ENCODE measurements around the gene PRLH.

- TF ChIP-seq JUN (IDR thresholded peaks at IDR 0.05; ENCODE audit: borderline replicate concordance, insufficient read depth, insufficient read length, low read depth) (no peak), CTCF (IDR thresholded peaks at IDR 0.05; ENCODE audit: extremely low read depth in 1 of 2, insufficient read depth in 1 of 2, low read depth in 1 of 2, low read length in 2 of 2) (no peak)
Measured at GRCh38 chr2:237563816-237564215, 2.6 kb upstream of the PRLH start.

Measured in endothelial cell of umbilical vein (primary cell).